Liver (tissue), 9 donors: ENCODE results near the gene HPS1. TPM values are rescaled to one million over a fixed set of nuclear protein-coding genes. Genes with fewer than 3 reads are reported as not detected.
A peak's percentile ranks its signal among the peaks of the same experiment; 100 is the strongest.

Source experiments
- DNase-seq: peaks from one replicate; pipeline ENCODE4 v3.0.0-alpha.2; 2017; ENCODE audit warnings: low spot score
- H3K27ac ChIP-seq, 2 donors: one replicate each; pipeline ENCODE4 v1.7.0; 2013; ENCODE audit warnings: inconsistent platforms in 2 of 2, low read length in 2 of 2, control low read depth in 1 of 2, low read depth in 1 of 2, mild to moderate bottlenecking in 1 of 2
- H3K27me3 ChIP-seq, 4 donors: one replicate each; pipeline versions ENCODE4 v1.6.1 to v1.7.0; 2013; ENCODE audit warnings: low read length in 3 of 4, inconsistent platforms in 1 of 4, mild to moderate bottlenecking in 1 of 4, moderate library complexity in 1 of 4; ENCODE audit not compliant: control insufficient read depth in 4 of 4, insufficient read depth in 4 of 4
- H3K36me3 ChIP-seq, 4 donors: one replicate each; pipeline versions ENCODE4 v1.6.1 to v1.7.0; 2013; ENCODE audit warnings: low read length in 3 of 4, mild to moderate bottlenecking in 3 of 4, low read depth in 1 of 4, moderate library complexity in 1 of 4; ENCODE audit not compliant: control insufficient read depth in 4 of 4, insufficient read depth in 3 of 4
- H3K4me1 ChIP-seq, 4 donors: one replicate each; pipeline versions ENCODE4 v1.6.1 to v1.7.0; 2013; ENCODE audit warnings: low read length in 3 of 4, mild to moderate bottlenecking in 3 of 4, moderate library complexity in 1 of 4; ENCODE audit not compliant: control insufficient read depth in 4 of 4, insufficient read depth in 4 of 4
- H3K4me3 ChIP-seq, 3 donors: one replicate each; pipeline versions ENCODE4 v1.6.1 to v1.7.0; 2013; ENCODE audit warnings: low read length in 3 of 3, control low read depth in 1 of 3, low read depth in 1 of 3, mild to moderate bottlenecking in 1 of 3
- H3K9ac ChIP-seq, 2 donors: one replicate each; pipeline ENCODE4 v1.7.0; 2013; ENCODE audit warnings: low read length in 2 of 2, mild to moderate bottlenecking in 2 of 2, moderate library complexity in 2 of 2, control low read depth in 1 of 2, low read depth in 1 of 2
- H3K9me3 ChIP-seq, 4 donors: one replicate each; pipeline versions ENCODE4 v1.6.1 to v1.7.0; 2013; ENCODE audit warnings: low read length in 3 of 4; ENCODE audit not compliant: control insufficient read depth in 4 of 4
- ATF3 ChIP-seq: IDR thresholded peaks from 2 replicates; pipeline ENCODE4 v1.6.1; 2016; ENCODE audit warnings: antibody characterized with exemption
- CTCF ChIP-seq: fragments of 150-350 bp; IDR thresholded peaks from 2 replicates; pipeline ENCODE4 v1.5.1; 2017; ENCODE audit warnings: improper control_type of control experiment, low read depth, low read length; ENCODE audit not compliant: missing input control
- FOXA2 ChIP-seq: IDR thresholded peaks from 2 replicates; pipeline ENCODE4 v1.6.1; 2016; ENCODE audit warnings: antibody characterized with exemption
- GABPA ChIP-seq, 2 donors: IDR thresholded peaks in 1 of 2; conservative IDR thresholded peaks in 1 of 2; 2 replicates each; pipeline ENCODE4 v1.6.1; 2016; ENCODE audit warnings: antibody characterized with exemption in 2 of 2, mild to moderate bottlenecking in 1 of 2, moderate library complexity in 1 of 2
- HNF4G ChIP-seq: IDR thresholded peaks from 2 replicates; pipeline ENCODE4 v1.6.1; 2016; ENCODE audit warnings: antibody characterized with exemption
- JUND ChIP-seq, 2 donors: IDR thresholded peaks; 2 replicates each; pipeline ENCODE4 v1.6.1; 2016; ENCODE audit warnings: antibody characterized with exemption in 2 of 2
- MAX ChIP-seq: IDR thresholded peaks from 2 replicates; pipeline ENCODE4 v1.6.1; 2016; ENCODE audit warnings: antibody characterized with exemption
- RAD21 ChIP-seq, 2 donors: IDR thresholded peaks; 2 replicates each; pipeline ENCODE4 v1.6.1; 2016; ENCODE audit warnings: antibody characterized with exemption in 2 of 2, mild to moderate bottlenecking in 2 of 2
- ZBTB33 ChIP-seq: IDR thresholded peaks from 2 replicates; pipeline ENCODE4 v1.6.1; 2016; ENCODE audit warnings: antibody characterized with exemption
- WGBS: extraction: QIAGEN DNeasy Blood & Tissue Kit; methylation state at CpG from one replicate; pipeline ENCODE4 v1.1.7; 2013; 5-methylcytosine and 5-hydroxymethylcytosine counted together
- polyA plus RNA-seq, 2 donors: library from polyadenylated mRNA; stranded (reverse) in 1 of 2; unstranded in 1 of 2; fragments of 200-250 nt in 1 of 2; fragments of >200 nt in 1 of 2; fragmentation: Nextera tagmentation in 1 of 2; extraction: Ambion mirVana in 1 of 2; gene quantifications; one replicate each; pipeline versions ENCODE4 v1.2.1 to v1.2.3, GENCODE V29; 2013 to 2015
- total RNA-seq, 2 donors: library from RNA; depleted of rRNA; stranded (reverse); fragments of >200 nt; gene quantifications; one replicate each; pipeline ENCODE4 v1.2.3, GENCODE V29; 2014
- donor health status: healthy.
- donor health status: healthy.
- donor health status: healthy.
- donor health status: healthy.
- donor health status: healthy.

Gene HPS1
- total and polyA plus RNA-seq, 4 donors, result 19.9 to 56.7 (median 29.8) TPM

- H3K36me3 ChIP-seq, result peaks cover 3 to 25% (median 10%) of the 10 kb centered on the region in 4 donors
- 96% methylated on average over 18 of the region's 18 CpGs for WGBS
- TF ChIP-seq ATF3, result no peak
Measured at GRCh38 chr10:98418665-98419468, 27.9 kb downstream of the HPS1 start.

GRCh38 chr10:98417973-98418664 lies 28.6 kb downstream of the HPS1 start:
- TF ChIP-seq HNF4G, result no peak
- no peak for TF ChIP-seq FOXA2
- TF ChIP-seq MAX, result no peak
- TF ChIP-seq GABPA (IDR thresholded peaks at IDR 0.05 in 1 of 2, conservative IDR thresholded peaks at IDR 0.05 in 1 of 2), result no peak
- no peak for TF ChIP-seq CTCF
- no peak overlapping the region for H3K4me3 ChIP-seq
- peaks cover 6 to 50% (median 30%) of the 10 kb centered on the region in 4 donors for H3K4me1 ChIP-seq
- no peak for DNase-seq
- H3K27me3 ChIP-seq, result no peaks in the 10 kb centered on the region
- no peak overlapping the region for H3K9ac ChIP-seq
- peaks cover 3 to 22% (median 7%) of the 10 kb centered on the region in 4 donors for H3K36me3 ChIP-seq
- no peaks in the 10 kb centered on the region for H3K9me3 ChIP-seq
- H3K27ac ChIP-seq, result peak overlapping the region; percentile 41 to 81
- WGBS, result 90% methylated on average over 21 of the region's 21 CpGs

More at GRCh38 chr10:98418665-98419468, 27.9 kb downstream of the HPS1 start:
- Histone ChIP-seq H3K4me1 (peaks cover 6 to 49% (median 30%) of the 10 kb centered on the region in 4 donors), H3K9ac (no peak overlapping the region), H3K27me3 (no peaks in the 10 kb centered on the region), H3K4me3 (no peak overlapping the region), H3K27ac (peak overlapping the region; percentile 81), H3K9me3 (no peaks in the 10 kb centered on the region)
- no peak for DNase-seq

GRCh38 chr10:98417481-98417959 lies 29.2 kb downstream of the HPS1 start:
- no peak overlapping the region for H3K9ac ChIP-seq
- TF ChIP-seq JUND (IDR thresholded peaks at IDR 0.05) (no peak), RAD21 (IDR thresholded peaks at IDR 0.05) (no peak), ZBTB33 (no peak), MAX (no peak)
- no peak overlapping the region for H3K27ac ChIP-seq
- H3K27me3 ChIP-seq, result no peaks in the 10 kb centered on the region
- no peak for DNase-seq
- peaks cover 6 to 50% (median 30%) of the 10 kb centered on the region in 4 donors for H3K4me1 ChIP-seq
- peaks cover 0 to 19% (median 6%) of the 10 kb centered on the region in 4 donors for H3K36me3 ChIP-seq
- H3K4me3 ChIP-seq, result no peak overlapping the region
- 98% methylated on average over 19 of the region's 19 CpGs for WGBS
- no peaks in the 10 kb centered on the region for H3K9me3 ChIP-seq
